ENCODE results near the gene ISG15.

ISG15 gene

DNA sequence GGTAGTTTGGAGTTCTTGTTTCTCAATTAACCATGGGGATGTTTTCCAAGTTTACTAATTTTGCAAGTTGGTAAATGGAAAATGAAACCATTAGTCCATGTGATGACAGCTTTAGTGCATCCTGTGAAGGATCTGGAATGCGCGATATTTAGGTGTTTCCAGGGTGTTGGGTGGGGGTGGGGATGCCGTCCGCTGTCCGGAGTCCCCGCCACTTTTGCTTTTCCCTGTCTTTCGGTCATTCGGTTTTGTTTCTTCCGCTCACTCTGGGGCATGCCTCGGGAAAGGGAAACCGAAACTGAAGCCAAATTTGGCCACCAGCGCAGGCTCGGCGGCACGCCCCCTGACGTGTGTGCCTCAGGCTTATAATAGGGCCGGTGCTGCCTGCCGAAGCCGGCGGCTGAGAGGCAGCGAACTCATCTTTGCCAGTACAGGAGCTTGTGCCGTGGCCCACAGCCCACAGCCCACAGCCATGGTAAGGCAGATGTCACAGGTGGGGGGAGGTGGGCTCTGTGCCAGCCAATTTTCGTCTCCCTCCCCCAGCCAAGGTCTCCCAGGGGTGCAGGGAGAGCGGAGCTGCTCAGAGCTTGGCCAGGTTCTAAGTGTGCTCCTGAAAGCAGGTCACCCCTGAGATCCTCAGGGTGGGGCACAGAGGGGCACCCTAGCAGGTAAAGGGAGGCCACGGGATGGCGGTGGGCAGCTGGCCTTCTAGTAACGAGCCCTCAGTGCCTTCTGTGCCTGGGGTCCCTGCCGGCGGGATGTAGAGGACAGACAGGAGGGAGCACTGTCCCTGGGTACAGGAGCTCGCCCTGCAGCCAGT lies at the start of gene ISG15:
ISG15 (plus strand) TSS at position 393 of the 817 bp plus-strand sequence; CDS start at position 470, 77 bp downstream.
- in situ Hi-C loops (cut with MboI; ENCODE audit: low sequenced_read_pairs): no loop called here

DNA sequence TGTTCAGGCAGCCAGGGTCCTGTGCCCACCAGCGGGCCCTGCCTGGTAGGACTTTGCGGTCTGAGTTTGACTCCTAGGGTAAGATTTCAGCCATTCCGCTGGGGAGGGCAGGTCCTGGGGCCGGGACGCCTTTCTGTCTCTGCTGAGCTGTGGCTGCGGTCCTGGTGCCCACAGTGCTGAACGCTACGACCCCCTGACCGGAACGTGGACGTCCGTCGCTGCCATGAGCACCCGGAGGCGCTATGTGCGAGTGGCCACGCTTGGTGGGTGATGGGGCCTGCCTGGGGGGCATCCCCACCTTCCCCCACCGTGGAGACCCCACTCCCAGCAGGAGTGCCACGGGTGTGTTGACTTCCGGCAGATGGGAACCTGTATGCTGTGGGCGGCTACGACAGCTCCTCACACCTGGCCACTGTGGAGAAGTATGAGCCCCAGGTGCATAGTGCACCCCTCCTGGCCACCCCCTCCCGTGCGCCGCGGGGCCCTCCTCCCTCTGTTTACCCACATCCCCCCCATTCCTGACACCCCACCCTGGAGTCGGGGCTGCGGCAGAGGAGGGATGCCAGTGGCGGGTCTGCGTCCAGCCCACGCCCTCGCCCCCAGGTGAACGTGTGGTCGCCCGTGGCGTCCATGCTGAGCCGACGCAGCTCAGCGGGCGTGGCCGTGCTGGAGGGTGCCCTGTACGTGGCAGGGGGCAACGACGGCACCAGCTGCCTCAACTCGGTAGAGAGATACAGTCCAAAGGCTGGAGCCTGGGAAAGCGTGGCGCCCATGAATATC lies 49.4 kb upstream of the ISG15 start:
- in situ Hi-C loops (cut with MboI; ENCODE audit: low sequenced_read_pairs): no loop called here

DNA sequence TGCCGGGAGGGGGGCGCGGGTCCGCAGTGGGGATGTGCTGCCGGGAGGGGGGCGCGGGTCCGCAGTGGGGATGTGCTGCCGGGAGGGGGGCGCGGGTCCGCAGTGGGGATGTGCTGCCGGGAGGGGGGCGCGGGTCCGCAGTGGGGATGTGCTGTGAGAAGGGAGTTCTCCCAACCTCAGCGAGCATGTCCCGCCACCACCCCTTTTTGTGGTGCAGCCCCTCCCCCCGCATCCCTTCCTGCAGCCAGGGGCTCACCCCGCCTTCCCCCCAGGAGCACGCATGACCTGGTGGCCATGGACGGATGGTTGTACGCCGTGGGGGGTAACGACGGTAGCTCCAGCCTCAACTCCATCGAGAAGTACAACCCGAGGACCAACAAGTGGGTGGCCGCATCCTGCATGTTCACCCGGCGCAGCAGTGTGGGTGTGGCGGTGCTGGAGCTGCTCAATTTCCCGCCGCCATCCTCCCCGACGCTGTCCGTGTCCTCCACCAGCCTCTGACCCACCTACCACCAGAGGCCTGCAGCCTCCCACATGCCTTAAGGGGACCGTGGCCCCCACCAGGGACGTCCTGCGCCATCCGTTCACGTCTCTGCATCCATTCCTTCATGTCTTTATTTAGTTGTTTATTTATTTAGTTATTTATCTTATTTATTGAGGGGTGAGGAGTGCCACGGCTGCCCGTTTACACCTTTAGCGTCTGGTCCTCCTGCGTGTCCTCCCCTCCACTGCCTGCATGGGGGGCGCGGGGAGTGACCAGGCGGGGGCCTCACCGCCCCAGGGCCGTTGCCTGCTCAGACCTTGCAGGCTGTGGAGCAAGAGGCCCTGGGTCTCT lies 48.4 kb upstream of the ISG15 start:
- in situ Hi-C loops (cut with MboI; ENCODE audit: low sequenced_read_pairs): no loop called here

DNA sequence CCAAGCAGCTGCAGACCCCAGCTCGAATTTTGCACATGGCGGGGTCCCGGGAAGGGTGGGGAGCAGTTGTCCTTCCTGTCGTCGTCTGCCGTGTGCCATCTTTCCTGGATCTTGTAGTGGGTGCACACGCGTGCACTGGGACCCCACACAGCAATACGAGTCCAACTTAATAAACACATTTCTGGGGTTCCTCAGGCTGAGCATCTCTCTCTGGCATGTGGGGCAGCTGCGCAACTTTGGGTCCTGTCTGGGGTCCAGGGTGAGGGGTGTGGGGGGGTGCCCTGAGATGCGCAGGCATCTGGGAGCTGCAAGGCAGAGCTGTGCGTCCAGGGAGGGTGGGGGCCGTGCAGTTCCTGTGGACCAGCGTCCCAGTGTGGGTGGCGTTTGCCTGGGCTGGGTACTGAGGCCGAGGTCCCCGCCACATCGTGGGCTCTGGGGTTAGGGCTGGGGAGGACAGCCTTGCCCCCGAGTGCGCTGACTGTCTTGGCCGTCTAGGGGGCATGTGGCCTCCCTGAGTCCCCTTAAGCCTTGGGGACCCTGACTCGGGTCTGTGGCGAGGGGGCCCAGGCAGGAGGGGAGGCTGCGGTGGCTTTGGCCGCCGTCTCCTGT lies 47.7 kb upstream of the ISG15 start:
- in situ Hi-C loops (cut with MboI; ENCODE audit: low sequenced_read_pairs): no loop called here

DNA sequence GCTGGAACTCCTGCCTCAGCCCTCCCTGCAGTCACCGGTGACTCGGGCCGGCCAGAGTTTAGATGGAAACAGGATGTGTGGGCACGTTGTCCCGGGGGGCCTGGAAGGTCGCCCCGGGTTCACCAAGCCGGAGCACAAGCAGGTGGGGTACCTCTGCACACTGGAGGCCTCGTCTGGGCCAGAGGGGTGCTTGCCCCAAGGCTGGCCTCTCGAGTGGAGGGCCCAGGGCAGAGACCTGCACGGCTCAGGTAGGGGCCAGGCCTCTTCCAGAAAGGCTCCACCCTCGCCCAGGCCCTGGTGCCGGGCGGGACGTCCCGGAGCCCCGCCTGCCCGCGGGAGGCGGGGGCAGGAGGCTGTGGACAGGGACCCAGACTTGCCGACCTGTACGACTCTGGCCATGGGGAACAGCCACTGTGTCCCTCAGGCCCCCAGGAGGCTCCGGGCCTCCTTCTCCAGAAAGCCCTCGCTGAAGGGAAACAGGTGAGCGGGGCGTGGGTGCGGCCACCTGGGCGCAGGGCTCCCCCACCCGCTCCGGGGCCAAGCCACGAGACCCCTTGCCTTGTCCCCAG lies 47.1 kb upstream of the ISG15 start, which contains the start of gene PLEKHN1:
PLEKHN1 (plus strand) TSS at position 348 of the 569 bp plus-strand sequence; CDS start at position 398, 50 bp downstream.
- in situ Hi-C loops (cut with MboI; ENCODE audit: low sequenced_read_pairs): no loop called here

DNA sequence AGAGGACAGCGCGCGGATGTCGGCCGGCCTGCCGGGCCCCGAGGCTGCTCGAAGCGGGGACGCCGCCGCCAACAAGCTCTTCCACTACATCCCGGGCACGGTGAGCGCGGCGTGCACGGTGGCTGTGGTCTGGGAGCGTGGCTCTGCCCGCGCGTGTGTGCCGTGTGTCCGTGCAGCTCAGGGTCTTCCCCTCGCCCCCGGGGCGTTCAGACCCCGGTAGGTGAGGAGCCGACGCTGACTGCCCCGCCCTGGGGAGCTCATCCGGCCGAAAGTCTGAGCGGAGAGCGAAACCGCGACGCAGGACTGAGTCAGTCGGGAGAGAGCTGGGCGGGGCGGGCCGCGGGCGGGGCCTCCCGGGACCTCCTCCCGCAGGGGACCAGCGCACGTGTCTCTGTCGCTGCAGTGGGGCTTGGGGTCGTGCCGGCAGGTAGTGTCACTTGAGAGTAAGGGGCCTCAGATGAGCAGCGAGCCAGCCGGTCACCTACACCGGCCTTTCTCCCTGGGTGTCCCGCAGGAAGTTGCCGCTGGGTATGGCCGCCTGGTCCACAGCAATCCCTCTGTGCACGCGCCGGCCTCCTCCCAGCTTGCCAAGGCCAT lies 46.5 kb upstream of the ISG15 start:
- in situ Hi-C loops (cut with MboI; ENCODE audit: low sequenced_read_pairs): no loop called here

DNA sequence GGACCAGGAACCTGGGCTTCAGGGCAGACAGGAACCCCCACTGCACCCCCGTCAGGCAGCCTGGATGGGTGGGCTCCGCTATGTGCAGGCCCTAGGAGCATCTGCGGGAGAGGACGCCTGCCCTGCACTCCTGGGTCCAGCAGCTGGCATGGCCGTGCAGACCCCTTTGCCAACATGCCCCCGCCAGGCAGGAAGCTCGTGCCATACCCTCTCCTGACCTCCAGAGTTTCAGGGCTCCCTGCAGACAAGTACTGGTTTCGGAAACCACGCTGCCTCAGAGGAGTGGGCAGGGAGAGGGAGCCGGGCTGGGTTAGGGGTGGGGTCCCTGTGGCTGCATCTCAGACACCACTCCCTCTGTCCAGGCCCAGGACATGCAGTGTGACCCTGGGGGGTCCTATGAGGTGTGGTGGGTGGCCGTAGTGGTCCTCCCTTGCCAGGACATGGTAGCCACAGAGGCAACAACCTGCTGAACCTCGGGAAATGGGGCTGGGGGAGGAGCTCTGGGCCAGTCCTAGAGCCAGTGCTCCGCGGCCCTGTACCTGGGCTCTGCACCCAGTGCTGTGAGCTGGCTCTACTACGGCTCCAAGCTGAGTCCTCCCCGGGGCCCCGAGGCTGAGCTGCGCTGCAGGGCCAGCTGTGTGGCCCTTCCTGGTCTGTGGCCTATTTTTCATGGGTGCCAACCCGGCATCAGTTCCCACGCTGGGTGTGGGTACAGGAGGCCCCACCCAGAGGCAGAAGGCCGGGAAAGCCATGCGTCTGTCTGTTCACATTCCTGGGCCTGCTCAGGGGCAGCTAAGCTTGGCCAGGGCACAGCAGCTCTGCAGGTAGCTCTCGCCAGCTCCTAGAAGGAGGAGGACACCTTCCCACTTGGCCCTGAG lies 45.6 kb upstream of the ISG15 start:
- in situ Hi-C loops (cut with MboI; ENCODE audit: low sequenced_read_pairs): no loop called here

DNA sequence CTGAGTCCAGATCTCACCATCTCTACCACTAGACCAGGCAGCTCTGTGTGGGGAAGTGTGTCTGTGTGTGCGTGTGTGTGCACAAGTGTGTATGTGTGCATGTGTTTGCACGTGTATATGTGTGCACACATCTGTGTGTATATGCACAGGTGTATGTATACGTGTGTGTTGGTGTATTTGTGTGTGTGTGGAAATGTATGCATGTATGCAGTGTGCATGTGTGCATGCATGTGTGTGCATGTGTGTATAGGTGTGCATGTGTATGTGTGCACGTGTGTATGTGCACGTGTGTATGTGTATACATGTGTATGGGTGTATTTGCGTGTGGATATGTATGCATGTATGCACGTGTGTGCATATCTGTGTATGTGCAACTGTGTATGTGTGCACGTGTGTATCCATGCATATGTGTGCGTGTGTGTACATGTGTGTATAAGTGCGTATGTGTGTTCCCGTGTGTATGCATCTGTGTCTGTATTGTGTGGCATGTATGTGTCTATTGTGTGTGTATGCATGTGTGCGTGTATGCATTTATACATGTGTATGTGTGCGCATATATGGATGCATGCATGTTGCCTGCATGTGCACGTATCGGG lies 43.9 kb upstream of the ISG15 start:
- in situ Hi-C loops (cut with MboI; ENCODE audit: low sequenced_read_pairs): no loop called here

DNA sequence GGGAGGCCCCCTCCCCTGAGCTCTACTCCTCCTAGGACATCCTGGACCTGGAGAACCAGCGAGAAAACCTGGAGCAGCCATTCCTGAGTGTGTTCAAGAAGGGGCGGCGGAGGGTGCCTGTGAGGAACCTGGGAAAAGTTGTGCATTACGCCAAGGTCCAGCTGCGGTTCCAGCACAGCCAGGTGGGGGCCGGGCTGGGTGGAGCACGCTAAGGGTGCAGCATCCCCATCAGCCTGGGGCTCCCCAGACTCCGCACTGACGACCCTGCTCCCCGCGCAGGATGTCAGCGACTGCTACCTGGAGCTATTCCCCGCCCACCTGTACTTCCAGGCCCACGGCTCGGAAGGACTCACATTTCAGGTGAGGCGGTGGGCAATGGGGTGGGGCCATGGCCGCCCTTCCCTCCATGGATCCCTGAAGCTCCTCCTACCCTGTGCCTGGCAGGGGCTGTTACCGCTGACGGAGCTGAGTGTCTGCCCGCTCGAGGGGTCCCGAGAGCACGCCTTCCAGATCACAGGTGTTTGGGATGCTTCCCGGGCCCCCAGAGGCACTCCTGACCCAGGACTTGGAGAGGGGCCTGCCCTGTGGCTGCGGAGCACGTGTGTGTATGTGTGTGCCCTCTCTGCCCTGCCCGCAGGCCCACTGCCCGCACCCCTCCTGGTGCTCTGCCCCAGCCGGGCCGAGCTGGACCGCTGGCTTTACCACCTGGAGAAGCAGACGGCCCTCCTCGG lies 42.9 kb upstream of the ISG15 start:
- in situ Hi-C loops (cut with MboI; ENCODE audit: low sequenced_read_pairs): no loop called here

DNA sequence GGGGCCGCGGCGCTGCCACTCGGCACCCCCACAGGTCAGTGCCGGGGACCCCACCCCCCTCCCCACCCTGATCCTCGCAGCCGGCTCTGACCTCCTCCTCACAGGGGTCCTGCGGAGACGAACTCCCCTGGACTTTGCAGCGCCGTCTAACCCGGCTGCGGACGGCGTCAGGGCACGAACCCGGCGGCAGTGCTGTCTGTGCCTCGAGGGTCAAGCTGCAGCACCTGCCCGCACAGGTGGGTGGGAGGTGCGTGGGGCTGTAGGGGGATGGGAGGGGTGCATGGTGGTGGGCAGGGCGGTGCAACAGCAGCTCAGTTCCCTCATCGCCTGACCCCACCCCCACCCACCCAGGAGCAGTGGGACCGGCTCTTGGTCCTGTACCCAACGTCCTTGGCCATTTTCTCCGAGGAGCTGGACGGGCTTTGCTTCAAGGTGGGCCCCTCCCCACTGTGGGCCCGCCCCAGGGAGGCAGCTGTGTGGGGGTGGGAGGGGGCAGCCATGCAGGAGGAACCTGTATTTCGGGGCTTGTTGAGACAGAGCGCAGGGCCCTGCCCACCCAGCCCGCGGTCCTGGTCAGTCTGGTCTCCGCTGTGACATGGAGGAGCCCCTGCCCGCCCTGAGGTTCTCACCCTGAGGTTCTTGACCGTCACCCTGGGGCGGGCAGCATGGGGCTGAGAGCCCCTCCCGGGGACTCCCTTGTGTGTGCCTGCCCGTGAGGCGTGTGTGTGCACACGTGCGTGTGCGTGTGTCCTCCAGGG lies 42.1 kb upstream of the ISG15 start:
- in situ Hi-C loops (cut with MboI; ENCODE audit: low sequenced_read_pairs): no loop called here

DNA sequence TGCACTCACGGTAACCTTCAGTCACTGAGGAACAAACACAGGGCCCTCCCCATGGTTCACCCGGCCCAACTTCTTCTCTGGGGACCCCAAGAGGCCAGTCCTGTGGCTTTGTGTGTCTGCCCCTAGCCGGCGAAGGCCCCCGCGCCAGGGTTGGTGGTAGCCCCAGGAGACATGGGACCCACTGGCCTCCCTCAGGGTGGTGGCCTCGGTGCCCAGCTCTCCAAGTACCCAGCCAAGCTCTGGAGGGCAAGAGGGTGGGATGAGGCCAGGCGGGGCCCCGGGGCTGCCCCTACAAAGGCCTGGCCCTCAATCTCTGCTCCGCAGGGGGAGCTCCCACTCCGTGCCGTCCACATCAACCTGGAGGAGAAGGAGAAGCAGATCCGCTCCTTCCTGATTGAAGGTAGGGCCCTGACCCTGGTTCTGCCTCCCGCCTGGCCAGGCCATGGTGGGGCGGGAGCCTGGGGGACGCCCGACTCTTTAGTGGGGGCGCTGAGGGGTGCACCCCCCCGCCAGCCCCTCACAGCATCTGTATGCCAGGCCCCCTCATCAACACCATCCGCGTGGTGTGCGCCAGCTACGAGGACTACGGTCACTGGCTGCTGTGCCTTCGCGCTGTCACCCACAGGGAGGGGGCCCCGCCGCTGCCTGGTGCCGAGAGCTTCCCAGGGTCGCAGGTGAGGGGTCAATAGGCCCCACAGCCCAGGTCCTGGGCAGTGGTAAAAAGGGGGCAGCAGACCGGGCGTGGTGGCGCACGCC lies 41.4 kb upstream of the ISG15 start:
- in situ Hi-C loops (cut with MboI; ENCODE audit: low sequenced_read_pairs): no loop called here

DNA sequence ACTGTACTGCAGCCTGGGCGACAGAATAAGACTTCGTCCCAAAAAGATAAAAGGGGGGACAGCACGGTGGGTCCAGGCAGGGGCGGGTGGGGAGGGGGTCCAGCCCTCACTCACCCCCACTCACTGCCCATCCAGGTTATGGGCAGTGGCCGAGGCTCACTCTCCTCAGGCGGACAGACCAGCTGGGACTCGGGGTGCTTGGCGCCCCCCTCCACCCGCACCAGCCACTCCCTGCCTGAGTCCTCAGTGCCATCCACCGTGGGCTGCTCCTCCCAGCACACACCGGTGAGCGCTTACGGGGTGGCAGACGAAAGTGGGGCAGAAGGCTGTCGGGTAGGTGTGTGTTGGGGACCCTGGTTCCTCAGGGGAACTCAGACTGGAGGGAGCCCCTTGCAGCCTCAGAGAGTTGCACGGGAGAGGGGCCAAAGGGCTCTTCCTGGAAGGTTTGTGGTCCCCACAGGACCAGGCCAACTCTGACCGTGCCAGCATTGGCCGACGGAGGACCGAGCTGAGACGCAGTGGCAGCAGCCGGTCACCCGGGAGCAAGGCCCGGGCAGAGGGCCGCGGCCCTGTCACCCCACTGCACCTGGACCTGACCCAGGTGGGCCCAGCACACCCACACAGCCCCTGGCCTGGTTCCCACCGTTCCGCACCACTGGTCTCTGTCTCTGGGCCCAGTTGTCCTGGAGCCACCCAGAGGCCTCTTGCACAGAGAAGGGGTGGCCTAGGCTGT lies 40.4 kb upstream of the ISG15 start:
- in situ Hi-C loops (cut with MboI; ENCODE audit: low sequenced_read_pairs): no loop called here

DNA sequence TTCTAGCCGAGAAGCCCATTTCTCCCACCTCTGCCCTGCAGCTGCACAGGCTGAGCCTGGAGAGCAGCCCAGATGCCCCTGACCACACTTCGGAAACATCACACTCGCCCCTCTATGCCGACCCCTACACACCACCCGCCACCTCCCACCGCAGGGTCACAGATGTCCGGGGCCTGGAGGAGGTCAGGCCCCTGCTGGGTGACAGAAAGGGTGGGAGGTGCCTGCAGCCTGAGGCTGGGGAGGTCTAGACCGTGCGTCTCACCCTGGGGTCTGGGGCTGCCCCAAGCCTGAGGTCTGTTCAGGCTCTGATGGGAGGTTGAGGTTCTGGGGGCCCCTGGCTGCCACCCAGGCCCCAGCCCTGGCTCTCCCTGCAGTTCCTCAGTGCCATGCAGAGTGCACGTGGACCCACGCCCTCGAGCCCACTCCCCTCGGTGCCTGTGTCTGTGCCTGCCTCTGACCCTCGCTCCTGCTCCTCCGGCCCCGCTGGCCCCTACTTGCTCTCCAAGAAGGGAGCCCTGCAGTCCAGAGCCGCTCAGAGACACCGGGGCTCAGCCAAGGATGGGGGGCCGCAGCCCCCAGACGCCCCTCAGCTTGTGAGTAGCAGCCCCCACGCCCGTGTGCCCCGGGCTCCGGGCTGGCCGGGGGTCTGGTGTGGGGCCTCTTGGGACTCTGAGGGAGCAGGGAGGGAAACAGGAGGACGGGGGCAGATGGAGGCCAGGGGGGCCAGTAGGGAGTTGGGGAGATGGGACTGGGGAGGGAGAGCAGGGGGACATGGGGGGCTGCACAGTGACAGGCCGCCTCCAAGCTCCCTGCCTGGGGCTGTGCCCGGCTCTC lies 39.6 kb upstream of the ISG15 start:
- in situ Hi-C loops (cut with MboI; ENCODE audit: low sequenced_read_pairs): no loop called here

DNA sequence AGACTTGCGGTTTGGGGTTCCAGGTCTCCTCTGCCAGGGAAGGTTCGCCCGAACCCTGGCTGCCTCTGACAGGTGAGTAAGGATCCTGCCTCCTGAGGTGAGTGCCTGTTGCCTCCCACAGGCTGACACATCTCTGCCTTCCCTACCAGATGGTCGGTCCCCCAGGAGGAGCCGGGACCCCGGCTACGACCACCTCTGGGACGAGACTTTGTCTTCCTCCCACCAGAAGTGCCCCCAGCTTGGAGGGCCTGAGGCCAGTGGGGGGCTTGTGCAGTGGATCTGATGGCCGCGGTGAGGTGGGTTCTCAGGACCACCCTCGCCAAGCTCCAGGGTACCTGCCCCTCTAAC lies 39.0 kb upstream of the ISG15 start:
- in situ Hi-C loops (cut with MboI; ENCODE audit: low sequenced_read_pairs): no loop called here

DNA sequence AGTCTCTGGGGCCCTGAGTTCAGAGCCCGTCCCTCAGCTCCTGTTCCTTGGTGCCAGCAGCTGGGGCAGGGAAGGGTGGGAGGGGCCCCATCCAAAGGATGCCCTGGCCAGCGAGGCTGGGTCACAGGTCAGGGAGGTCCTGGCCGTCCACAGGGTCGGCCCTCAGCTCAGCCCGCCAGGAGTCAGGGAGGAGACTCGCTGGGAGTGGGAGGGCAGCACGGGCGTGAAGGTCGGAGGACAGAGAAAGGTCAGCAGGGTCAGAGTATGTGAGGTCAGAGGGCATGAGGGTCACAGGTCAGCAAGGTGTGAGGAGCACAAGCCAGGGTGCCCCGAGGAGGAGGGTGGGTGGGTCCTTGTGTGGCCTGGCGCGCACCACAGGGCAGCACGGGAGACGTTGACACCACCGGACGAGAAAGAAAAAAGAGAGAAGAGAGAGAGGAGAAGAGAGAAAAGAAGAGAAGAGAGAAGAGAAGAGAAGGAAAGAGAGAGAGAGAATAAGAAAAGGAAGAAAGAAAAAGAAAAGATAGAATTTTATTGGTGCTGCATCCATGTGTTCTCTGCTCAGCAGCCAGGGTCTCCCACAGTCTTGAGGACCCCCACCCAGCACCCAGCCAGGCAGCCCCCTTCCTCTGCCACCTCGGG lies 38.5 kb upstream of the ISG15 start:
- in situ Hi-C loops (cut with MboI; ENCODE audit: low sequenced_read_pairs): no loop called here

Measured in HL-60/S4 treated with phorbol 12-myristate 13-acetate at 8.2 ng/mL for 4 days and 3 days (cell line).